Measurements from ENCODE around the gene ATP2C2.

DNA sequence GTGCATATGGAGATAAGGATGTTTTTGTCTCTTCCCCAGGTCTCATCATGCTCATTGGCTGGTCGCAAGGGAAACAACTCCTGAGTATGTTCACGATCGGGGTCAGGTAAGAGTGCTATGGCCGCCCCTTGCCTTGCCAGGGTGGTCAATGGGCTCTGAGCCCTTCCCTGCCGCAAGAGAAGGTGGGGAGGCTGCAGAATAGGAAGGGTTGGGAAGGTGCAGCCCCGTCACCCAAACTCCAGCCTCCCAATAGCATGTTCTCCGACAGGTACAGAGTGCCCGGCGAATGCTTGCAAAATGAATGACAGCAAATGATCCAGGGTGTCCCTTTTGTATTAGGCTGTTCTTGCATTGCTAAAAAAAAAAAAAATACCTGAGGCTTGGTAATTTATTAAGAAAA is 57.4 kb downstream of the ATP2C2 start:
- no peak for TF ChIP-seq POLR2A (IDR thresholded peaks at IDR 0.05; ENCODE audit: low read length)
- no peak for TF ChIP-seq GATA1 (IDR thresholded peaks at IDR 0.05; ENCODE audit: low read depth, low read length)
